HepG2 (cell line): Measurements from ENCODE around the gene L3MBTL4. TPM values are rescaled to one million over a fixed set of nuclear protein-coding genes. Genes with fewer than 3 reads are reported as not detected.
A peak's percentile ranks its signal among the peaks of the same experiment; 100 is the strongest.

Experiments
- ATRX ChIP-seq: sonication (generic); formaldehyde crosslinking; IDR thresholded peaks from 2 replicates; pipeline ENCODE4 v1.4.0; 2020; ENCODE audit warnings: missing genetic modification reagents, borderline replicate concordance
- CENPT ChIP-seq: sonication (generic); formaldehyde crosslinking; IDR thresholded peaks from 2 replicates; pipeline ENCODE4 v1.8.0; 2022; ENCODE audit warnings: low read depth, mild to moderate bottlenecking, moderate library complexity, missing genetic modification reagents
- JARID2 ChIP-seq: sonication (generic); formaldehyde crosslinking; IDR thresholded peaks from 2 replicates; pipeline ENCODE4 v1.8.1; 2023; ENCODE audit warnings: missing genetic modification reagents, inconsistent platforms; ENCODE audit not compliant: insufficient replicate concordance
- NFYB ChIP-seq: sonication (generic); formaldehyde crosslinking; IDR thresholded peaks from 2 replicates; pipeline ENCODE4 v1.4.0; 2020; ENCODE audit warnings: missing genetic modification reagents
- PAWR ChIP-seq: sonication (generic); formaldehyde crosslinking; IDR thresholded peaks from 2 replicates; pipeline ENCODE4 v1.4.0; 2020; ENCODE audit warnings: missing genetic modification reagents, mild to moderate bottlenecking, borderline replicate concordance
- PTBP1 ChIP-seq: fragments of 200-400 bp; formaldehyde crosslinking; IDR thresholded peaks from 2 replicates; pipeline ENCODE4 v1.6.1; 2018; ENCODE audit warnings: low read length, low read depth; ENCODE audit not compliant: poor library complexity, severe bottlenecking
- RELA ChIP-seq: sonication (generic); formaldehyde crosslinking; IDR thresholded peaks from 2 replicates; pipeline ENCODE4 v1.4.0; 2020; ENCODE audit warnings: missing genetic modification reagents
- TMF1 ChIP-seq: sonication (generic); formaldehyde crosslinking; IDR thresholded peaks from 2 replicates; pipeline ENCODE4 v1.8.1; 2022; ENCODE audit warnings: low read depth, missing genetic modification reagents
- ZC3H13 ChIP-seq: sonication (generic); formaldehyde crosslinking; IDR thresholded peaks from 2 replicates; pipeline ENCODE4 v1.8.1; 2023; ENCODE audit warnings: mild to moderate bottlenecking, missing genetic modification reagents, moderate library complexity
- ZKSCAN8 ChIP-seq: IDR thresholded peaks from 2 replicates; pipeline ENCODE4 v1.6.1; 2016; ENCODE audit warnings: borderline replicate concordance, missing genetic modification reagents, missing compliant biosample characterization
- ZNF605 ChIP-seq: sonication (generic); formaldehyde crosslinking; IDR thresholded peaks from 2 replicates; pipeline ENCODE4 v1.8.0; 2022; ENCODE audit warnings: mild to moderate bottlenecking, missing genetic modification reagents
- ZNF790 ChIP-seq: sonication (generic); formaldehyde crosslinking; IDR thresholded peaks from 2 replicates; pipeline ENCODE4 v1.8.0; 2022; ENCODE audit warnings: missing genetic modification reagents, mild to moderate bottlenecking, borderline replicate concordance
- polyA plus RNA-seq, 8 experiments: library from polyadenylated mRNA; depleted of rRNA in 3 of 8; stranded (reverse) in 7 of 8; unstranded in 1 of 8; fragments of >200 nt; fragmentation: Illumina TruSeq in 4 of 8; extraction: Trizol in 4 of 8; gene quantifications; 2 replicates each; pipeline versions ENCODE4 v1.2.1 to v1.2.3, GENCODE V29; 2011 to 2016; ENCODE audit warnings: low read depth in 4 of 8, missing spikeins in 1 of 8, mixed read lengths in 1 of 8; ENCODE audit not compliant: insufficient read depth in 1 of 8
- total RNA-seq, 5 experiments: library from RNA; depleted of rRNA; stranded (reverse); fragments of >200 nt; fragmentation: Illumina TruSeq; extraction: Trizol; gene quantifications; 2 replicates each; pipeline ENCODE4 v1.2.3, GENCODE V29; 2016; ENCODE audit warnings: low read depth in 1 of 5
- TF ChIP-seq, protein P1 (sequence below): sonication (generic); formaldehyde crosslinking; IDR thresholded peaks from 2 replicates; pipeline ENCODE4 v1.5.0; 2020; ENCODE audit warnings: mild to moderate bottlenecking, missing genetic modification reagents, moderate library complexity
- TF ChIP-seq, protein P2 (sequence below): sonication (generic); formaldehyde crosslinking; IDR thresholded peaks from 2 replicates; pipeline ENCODE4 v1.5.0; 2020; ENCODE audit warnings: mild to moderate bottlenecking, missing genetic modification reagents, borderline replicate concordance
- TF ChIP-seq, protein P3 (sequence below): IDR thresholded peaks from 2 replicates; pipeline ENCODE4 v1.6.1; 2012; ENCODE audit warnings: low read depth, low read length, improper control_type of control experiment
- TF ChIP-seq, protein P4 (sequence below): sonication (generic); formaldehyde crosslinking; IDR thresholded peaks from 2 replicates; pipeline ENCODE4 v1.4.0; 2020; ENCODE audit warnings: missing genetic modification reagents, mild to moderate bottlenecking, borderline replicate concordance
- TF ChIP-seq, protein P5 (sequence below): sonication (generic); formaldehyde crosslinking; IDR thresholded peaks from 2 replicates; pipeline ENCODE4 v1.4.0; 2020; ENCODE audit warnings: mild to moderate bottlenecking, missing genetic modification reagents
- TF ChIP-seq, protein P6 (sequence below): sonication (generic); formaldehyde crosslinking; IDR thresholded peaks from 2 replicates; pipeline ENCODE4 v1.5.0; 2020; ENCODE audit warnings: missing genetic modification reagents

The L3MBTL4 gene
- total and polyA plus RNA-seq, 2 of the 13 experiments (the other 11 are each of a cell fraction or from before 2014, with no cell fraction given): 10.8 to 13.3 TPM

DNA sequence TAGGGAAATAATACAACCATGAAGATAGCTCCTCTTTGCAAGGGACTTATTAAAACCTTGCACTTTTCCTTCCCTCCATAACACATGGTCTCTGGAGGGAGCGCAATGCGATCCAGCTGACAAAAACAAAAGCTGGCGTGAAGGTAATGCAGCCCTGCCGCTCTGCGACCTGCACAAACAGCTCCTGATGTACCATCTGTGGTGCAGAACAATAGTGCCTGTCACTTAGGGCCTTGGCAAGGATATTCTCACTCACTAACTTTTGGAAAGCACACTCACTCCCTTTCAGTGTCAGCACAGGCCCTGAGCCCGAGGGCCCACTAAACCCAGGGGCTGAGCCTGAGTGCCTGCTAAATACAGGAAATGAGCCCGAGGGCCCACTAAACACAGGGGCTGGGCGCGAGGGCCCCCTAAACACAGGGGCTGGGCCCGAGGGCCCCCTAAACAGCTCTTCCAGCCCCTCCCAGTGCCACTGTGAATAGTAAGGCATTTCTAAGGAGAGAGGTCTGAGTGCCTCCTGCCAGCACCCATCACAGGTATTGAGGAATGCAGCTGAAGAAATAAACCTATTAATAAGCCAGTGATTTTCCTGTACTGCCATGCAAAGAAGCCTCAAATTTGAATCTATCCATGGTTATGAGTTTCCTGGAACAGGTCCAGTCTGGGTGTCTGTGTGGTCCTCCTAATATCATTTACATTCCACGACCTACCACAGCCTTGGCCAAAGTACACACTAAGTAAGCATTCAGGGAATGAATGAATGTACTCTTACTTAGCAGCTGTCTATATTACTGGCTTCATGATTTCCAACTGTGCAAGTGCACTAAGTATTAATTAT, 9.3 kb downstream of the L3MBTL4 start (continued):
- TF ChIP-seq, protein P1, sequence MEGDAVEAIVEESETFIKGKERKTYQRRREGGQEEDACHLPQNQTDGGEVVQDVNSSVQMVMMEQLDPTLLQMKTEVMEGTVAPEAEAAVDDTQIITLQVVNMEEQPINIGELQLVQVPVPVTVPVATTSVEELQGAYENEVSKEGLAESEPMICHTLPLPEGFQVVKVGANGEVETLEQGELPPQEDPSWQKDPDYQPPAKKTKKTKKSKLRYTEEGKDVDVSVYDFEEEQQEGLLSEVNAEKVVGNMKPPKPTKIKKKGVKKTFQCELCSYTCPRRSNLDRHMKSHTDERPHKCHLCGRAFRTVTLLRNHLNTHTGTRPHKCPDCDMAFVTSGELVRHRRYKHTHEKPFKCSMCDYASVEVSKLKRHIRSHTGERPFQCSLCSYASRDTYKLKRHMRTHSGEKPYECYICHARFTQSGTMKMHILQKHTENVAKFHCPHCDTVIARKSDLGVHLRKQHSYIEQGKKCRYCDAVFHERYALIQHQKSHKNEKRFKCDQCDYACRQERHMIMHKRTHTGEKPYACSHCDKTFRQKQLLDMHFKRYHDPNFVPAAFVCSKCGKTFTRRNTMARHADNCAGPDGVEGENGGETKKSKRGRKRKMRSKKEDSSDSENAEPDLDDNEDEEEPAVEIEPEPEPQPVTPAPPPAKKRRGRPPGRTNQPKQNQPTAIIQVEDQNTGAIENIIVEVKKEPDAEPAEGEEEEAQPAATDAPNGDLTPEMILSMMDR: no peak
- TF ChIP-seq CENPT (CRISPR knock-in tag): no peak
- TF ChIP-seq PAWR: no peak
- TF ChIP-seq, protein P2, sequence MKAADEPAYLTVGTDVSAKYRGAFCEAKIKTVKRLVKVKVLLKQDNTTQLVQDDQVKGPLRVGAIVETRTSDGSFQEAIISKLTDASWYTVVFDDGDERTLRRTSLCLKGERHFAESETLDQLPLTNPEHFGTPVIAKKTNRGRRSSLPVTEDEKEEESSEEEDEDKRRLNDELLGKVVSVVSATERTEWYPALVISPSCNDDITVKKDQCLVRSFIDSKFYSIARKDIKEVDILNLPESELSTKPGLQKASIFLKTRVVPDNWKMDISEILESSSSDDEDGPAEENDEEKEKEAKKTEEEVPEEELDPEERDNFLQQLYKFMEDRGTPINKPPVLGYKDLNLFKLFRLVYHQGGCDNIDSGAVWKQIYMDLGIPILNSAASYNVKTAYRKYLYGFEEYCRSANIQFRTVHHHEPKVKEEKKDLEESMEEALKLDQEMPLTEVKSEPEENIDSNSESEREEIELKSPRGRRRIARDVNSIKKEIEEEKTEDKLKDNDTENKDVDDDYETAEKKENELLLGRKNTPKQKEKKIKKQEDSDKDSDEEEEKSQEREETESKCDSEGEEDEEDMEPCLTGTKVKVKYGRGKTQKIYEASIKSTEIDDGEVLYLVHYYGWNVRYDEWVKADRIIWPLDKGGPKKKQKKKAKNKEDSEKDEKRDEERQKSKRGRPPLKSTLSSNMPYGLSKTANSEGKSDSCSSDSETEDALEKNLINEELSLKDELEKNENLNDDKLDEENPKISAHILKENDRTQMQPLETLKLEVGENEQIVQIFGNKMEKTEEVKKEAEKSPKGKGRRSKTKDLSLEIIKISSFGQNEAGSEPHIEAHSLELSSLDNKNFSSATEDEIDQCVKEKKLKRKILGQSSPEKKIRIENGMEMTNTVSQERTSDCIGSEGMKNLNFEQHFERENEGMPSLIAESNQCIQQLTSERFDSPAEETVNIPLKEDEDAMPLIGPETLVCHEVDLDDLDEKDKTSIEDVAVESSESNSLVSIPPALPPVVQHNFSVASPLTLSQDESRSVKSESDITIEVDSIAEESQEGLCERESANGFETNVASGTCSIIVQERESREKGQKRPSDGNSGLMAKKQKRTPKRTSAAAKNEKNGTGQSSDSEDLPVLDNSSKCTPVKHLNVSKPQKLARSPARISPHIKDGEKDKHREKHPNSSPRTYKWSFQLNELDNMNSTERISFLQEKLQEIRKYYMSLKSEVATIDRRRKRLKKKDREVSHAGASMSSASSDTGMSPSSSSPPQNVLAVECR: no peak
- TF ChIP-seq ATRX (CRISPR knock-in tag): no peak
- TF ChIP-seq, protein P3, sequence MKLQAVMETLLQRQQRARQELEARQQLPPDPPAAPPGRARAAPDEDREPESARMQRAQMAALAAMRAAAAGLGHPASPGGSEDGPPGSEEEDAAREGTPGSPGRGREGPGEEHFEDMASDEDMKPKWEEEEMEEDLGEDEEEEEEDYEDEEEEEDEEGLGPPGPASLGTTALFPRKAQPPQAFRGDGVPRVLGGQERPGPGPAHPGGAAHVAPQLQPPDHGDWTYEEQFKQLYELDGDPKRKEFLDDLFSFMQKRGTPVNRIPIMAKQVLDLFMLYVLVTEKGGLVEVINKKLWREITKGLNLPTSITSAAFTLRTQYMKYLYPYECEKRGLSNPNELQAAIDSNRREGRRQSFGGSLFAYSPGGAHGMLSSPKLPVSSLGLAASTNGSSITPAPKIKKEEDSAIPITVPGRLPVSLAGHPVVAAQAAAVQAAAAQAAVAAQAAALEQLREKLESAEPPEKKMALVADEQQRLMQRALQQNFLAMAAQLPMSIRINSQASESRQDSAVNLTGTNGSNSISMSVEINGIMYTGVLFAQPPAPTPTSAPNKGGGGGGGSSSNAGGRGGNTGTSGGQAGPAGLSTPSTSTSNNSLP: 0 out of 2 replicates have a peak, but pooled peaks have one; percentile 29
- no peak for TF ChIP-seq ZNF605 (CRISPR knock-in tag)
- TF ChIP-seq, protein P4, sequence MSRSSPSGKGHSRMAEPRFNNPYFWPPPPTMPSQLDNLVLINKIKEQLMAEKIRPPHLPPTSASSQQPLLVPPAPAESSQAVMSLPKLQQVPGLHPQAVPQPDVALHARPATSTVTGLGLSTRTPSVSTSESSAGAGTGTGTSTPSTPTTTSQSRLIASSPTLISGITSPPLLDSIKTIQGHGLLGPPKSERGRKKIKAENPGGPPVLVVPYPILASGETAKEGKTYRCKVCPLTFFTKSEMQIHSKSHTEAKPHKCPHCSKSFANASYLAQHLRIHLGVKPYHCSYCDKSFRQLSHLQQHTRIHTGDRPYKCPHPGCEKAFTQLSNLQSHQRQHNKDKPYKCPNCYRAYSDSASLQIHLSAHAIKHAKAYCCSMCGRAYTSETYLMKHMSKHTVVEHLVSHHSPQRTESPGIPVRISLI (CRISPR knock-in tag): no peak
- TF ChIP-seq ZNF790 (CRISPR knock-in tag): no peak; the same call in 1 of the 2 replicates
- no peak for TF ChIP-seq PTBP1
- no peak for TF ChIP-seq JARID2 (CRISPR knock-in tag)
- TF ChIP-seq, protein P5, sequence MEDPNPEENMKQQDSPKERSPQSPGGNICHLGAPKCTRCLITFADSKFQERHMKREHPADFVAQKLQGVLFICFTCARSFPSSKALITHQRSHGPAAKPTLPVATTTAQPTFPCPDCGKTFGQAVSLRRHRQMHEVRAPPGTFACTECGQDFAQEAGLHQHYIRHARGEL (CRISPR knock-in tag): no peak
- no peak for TF ChIP-seq NFYB (CRISPR knock-in tag)
- TF ChIP-seq RELA (CRISPR knock-in tag): no peak
- no peak for TF ChIP-seq TMF1
- TF ChIP-seq, protein P6, sequence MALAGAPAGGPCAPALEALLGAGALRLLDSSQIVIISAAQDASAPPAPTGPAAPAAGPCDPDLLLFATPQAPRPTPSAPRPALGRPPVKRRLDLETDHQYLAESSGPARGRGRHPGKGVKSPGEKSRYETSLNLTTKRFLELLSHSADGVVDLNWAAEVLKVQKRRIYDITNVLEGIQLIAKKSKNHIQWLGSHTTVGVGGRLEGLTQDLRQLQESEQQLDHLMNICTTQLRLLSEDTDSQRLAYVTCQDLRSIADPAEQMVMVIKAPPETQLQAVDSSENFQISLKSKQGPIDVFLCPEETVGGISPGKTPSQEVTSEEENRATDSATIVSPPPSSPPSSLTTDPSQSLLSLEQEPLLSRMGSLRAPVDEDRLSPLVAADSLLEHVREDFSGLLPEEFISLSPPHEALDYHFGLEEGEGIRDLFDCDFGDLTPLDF: no peak
- no peak for TF ChIP-seq ZC3H13 (CRISPR knock-in tag)
- TF ChIP-seq ZKSCAN8 (CRISPR knock-in tag): no peak
